Right ventricle myocardium inferior (tissue), 1 donor: ENCODE data around the gene BMP8A. TPM values are rescaled to one million over a fixed set of nuclear protein-coding genes. Genes with fewer than 3 reads are reported as not detected.
A peak's percentile ranks its signal among the peaks of the same experiment; 100 is the strongest.
"Not testable (repeated sequence)": the region's sequence is repeated elsewhere in the genome, so short reads cannot be mapped to it uniquely, and the experiment has no call there.

Experiments used
- ATAC-seq: fragments of 200-7000 bp; cut with Tn5 transposase; one replicate; pipeline ENCODE4 v1.9.1; 2020; ENCODE audit warnings: mild to moderate bottlenecking, moderate library complexity
- DNase-seq: peaks from one replicate; pipeline ENCODE4 v3.0.0; 2021; ENCODE audit errors: missing footprints
- intact Hi-C: fragments of 100-400 bp; cut with DNase I; formaldehyde crosslinking; loops from one replicate; pipeline ENCODE4 v1.11.0; 2022
- total RNA-seq: library from RNA; stranded (reverse); fragmentation: NEBNext Ultra II Directional; extraction: Animal tissue kit (Norgen Biotek cat#: 25700); gene quantifications from one replicate; pipeline ENCODE4 v1.2.1, GENCODE V29; 2021
- donor health status: DM: no; HTN: yes; CAD: no; lungs with severe emphysema.

The BMP8A gene
- total RNA-seq, 1 donor from 2014 or later: 0.22 TPM

- ATAC-seq, DNase-seq, intact Hi-C loops: not testable (repeated sequence)
These were observed 6.8 kb downstream of the BMP8A start for GRCh38 chr1:39498096-39498710.

GRCh38 chr1:39498821-39499220, 7.4 kb downstream of the BMP8A start:
- not testable (repeated sequence) for DNase-seq, ATAC-seq
- intact Hi-C loops: loop anchor here (1.0 kb wide), 1 partner anchor 24 kb away; no protein-coding TSS in a partner anchor

- ATAC-seq: peak; percentile 81
- intact Hi-C loops: loop anchor here (1.0 kb wide), 1 partner anchor 24 kb away; no protein-coding TSS in a partner anchor
- no peak for DNase-seq
These were observed 8.2 kb downstream of the BMP8A start for GRCh38 chr1:39499668-39500067.

GRCh38 chr1:39500862-39501389, 9.5 kb downstream of the BMP8A start:
- no peak for DNase-seq
- ATAC-seq: no peak
- intact Hi-C loops: no loop called here

- DNase-seq (no peak), ATAC-seq (no peak)
- intact Hi-C loops: no loop called here
These were observed 10.2 kb downstream of the BMP8A start for GRCh38 chr1:39501666-39502065.

- ATAC-seq, intact Hi-C loops, DNase-seq: not testable (repeated sequence)
These were observed 13.0 kb downstream of the BMP8A start for GRCh38 chr1:39504436-39504835.

- ATAC-seq (no peak), DNase-seq (no peak)
- intact Hi-C loops: no loop called here
These were observed 13.9 kb downstream of the BMP8A start for GRCh38 chr1:39505289-39505688.

GRCh38 chr1:39507230-39507928, 15.9 kb downstream of the BMP8A start:
- intact Hi-C loops: no loop called here
- no peak for DNase-seq
- ATAC-seq: no peak

- intact Hi-C loops: no loop called here
- no peak for ATAC-seq
- no peak for DNase-seq
These were observed 16.8 kb downstream of the BMP8A start for GRCh38 chr1:39508266-39508665.

- no peak for ATAC-seq
- DNase-seq: no peak
- intact Hi-C loops: no loop called here
These were observed 17.4 kb downstream of the BMP8A start for GRCh38 chr1:39508857-39509305.

GRCh38 chr1:39509360-39510009, 18.0 kb downstream of the BMP8A start:
- ATAC-seq (peak; percentile 60), DNase-seq (no peak)
- intact Hi-C loops: no loop called here

GRCh38 chr1:39510570-39511186, 19.2 kb downstream of the BMP8A start:
- DNase-seq, ATAC-seq, intact Hi-C loops: not testable (repeated sequence)

GRCh38 chr1:39511477-39511876, 20.0 kb downstream of the BMP8A start:
- intact Hi-C loops, DNase-seq, ATAC-seq: not testable (repeated sequence)

GRCh38 chr1:39512234-39512847, 20.9 kb downstream of the BMP8A start:
- not testable (repeated sequence) for DNase-seq

GRCh38 chr1:39514710-39515124, 23.3 kb downstream of the BMP8A start:
- DNase-seq, intact Hi-C loops: not testable (repeated sequence)
- peak; percentile 74 for ATAC-seq

More at GRCh38 chr1:39512234-39512847, 20.9 kb downstream of the BMP8A start:
- intact Hi-C loops, ATAC-seq: not testable (repeated sequence)

- intact Hi-C loops: not testable (repeated sequence)
- peak; percentile 18 for ATAC-seq
These were observed 24.0 kb downstream of the BMP8A start for GRCh38 chr1:39515131-39516086.

GRCh38 chr1:39516841-39517240, 25.4 kb downstream of the BMP8A start:
- ATAC-seq, DNase-seq, intact Hi-C loops: not testable (repeated sequence)

More at GRCh38 chr1:39515131-39516086, 24.0 kb downstream of the BMP8A start:
- not testable (repeated sequence) for DNase-seq
